ENCODE measurements around the gene VEGFA. TPM values are rescaled to one million over a fixed set of nuclear protein-coding genes. Genes with fewer than 3 reads are reported as not detected.

The VEGFA gene
- total RNA-seq, 3 donors from 2014 or later: 89.4 to 165 (median 94.7) TPM

- peaks cover 3% of the 10 kb centered on the region for H3K4me1 ChIP-seq (ENCODE audit: low read depth)
- no peak for TF ChIP-seq CTCF (IDR thresholded peaks at IDR 0.05)
These were observed 63.4 kb downstream of the VEGFA start for GRCh38 chr6:43833223-43833995.

GRCh38 chr6:43833996-43834390, 64.0 kb downstream of the VEGFA start:
- intact Hi-C loops (cut with DNase I, micrococcal nuclease): no loop called here
- TF ChIP-seq CTCF (IDR thresholded peaks at IDR 0.05): no peak
- H3K4me1 ChIP-seq (ENCODE audit: low read depth): peaks cover 3% of the 10 kb centered on the region
- no peak overlapping the region for H3K4me3 ChIP-seq
- DNase-seq (no peak), ATAC-seq (no peak)
- H3K9me3 ChIP-seq: no peaks in the 10 kb centered on the region
- H3K36me3 ChIP-seq (ENCODE audit: low read depth): no peaks in the 10 kb centered on the region

More at GRCh38 chr6:43833223-43833995, 63.4 kb downstream of the VEGFA start:
- no peaks in the 10 kb centered on the region for H3K36me3 ChIP-seq (ENCODE audit: low read depth)
- no peaks in the 10 kb centered on the region for H3K9me3 ChIP-seq
- H3K4me3 ChIP-seq: no peak overlapping the region
- ATAC-seq: peak; percentile 15
- intact Hi-C loops (cut with DNase I, micrococcal nuclease): no loop called here
- DNase-seq: no peak

GRCh38 chr6:43834528-43835155, 64.6 kb downstream of the VEGFA start:
- TF ChIP-seq CTCF (IDR thresholded peaks at IDR 0.05): no peak
- no peak for DNase-seq
- intact Hi-C loops (cut with DNase I, micrococcal nuclease): no loop called here
- ATAC-seq: no peak
- H3K36me3 ChIP-seq (ENCODE audit: low read depth): no peaks in the 10 kb centered on the region
- no peak overlapping the region for H3K4me3 ChIP-seq
- H3K4me1 ChIP-seq (ENCODE audit: low read depth): peaks cover 3% of the 10 kb centered on the region
- H3K9me3 ChIP-seq: no peaks in the 10 kb centered on the region

GRCh38 chr6:43835872-43836419, 65.9 kb downstream of the VEGFA start:
- no peaks in the 10 kb centered on the region for H3K36me3 ChIP-seq (ENCODE audit: low read depth)
- no peaks in the 10 kb centered on the region for H3K4me1 ChIP-seq (ENCODE audit: low read depth)
- intact Hi-C loops (cut with DNase I, micrococcal nuclease): no loop called here
- TF ChIP-seq CTCF (IDR thresholded peaks at IDR 0.05): no peak
- DNase-seq: no peak
- ATAC-seq: no peak
- H3K9me3 ChIP-seq: no peaks in the 10 kb centered on the region
- no peak overlapping the region for H3K4me3 ChIP-seq

Other genes starting within 250 kb of the VEGFA start
- 10 to 100 TPM; 24.0 to 29.4 (median 29.2) TPM for gene XPO5, start 194.2 kb upstream of the VEGFA start, total RNA-seq
- gene POLH, start 194.0 kb upstream of the VEGFA start, total RNA-seq: 10 to 100 TPM; 12.0 to 17.1 (median 14.2) TPM
- gene GTPBP2, start 140.9 kb upstream of the VEGFA start, total RNA-seq: 100 to 1,000 TPM in 1 of 3 donors, 10 to 100 TPM in 2; 61.1 to 100 (median 82.1) TPM
- gene MAD2L1BP, start 134.4 kb upstream of the VEGFA start, total RNA-seq: 10 to 100 TPM; 25.7 to 51.4 (median 41.4) TPM
- gene RSPH9, start 125.2 kb upstream of the VEGFA start, total RNA-seq: under 1 TPM in 1 of 3 donors, not detected in 2; 0.12 TPM
- gene MRPS18A, start 82.4 kb upstream of the VEGFA start, total RNA-seq: 10 to 100 TPM; 36.9 to 65.7 (median 61.9) TPM